Measurements from ENCODE around the gene B9D2. TPM values are rescaled to one million over a fixed set of nuclear protein-coding genes. Genes with fewer than 3 reads are reported as not detected.
"Not testable (repeated sequence)": the region's sequence is repeated elsewhere in the genome, so short reads cannot be mapped to it uniquely, and the experiment has no call there.

The B9D2 gene
- total RNA-seq, 2 donors from 2014 or later = 4.5 to 6.2 TPM

DNA sequence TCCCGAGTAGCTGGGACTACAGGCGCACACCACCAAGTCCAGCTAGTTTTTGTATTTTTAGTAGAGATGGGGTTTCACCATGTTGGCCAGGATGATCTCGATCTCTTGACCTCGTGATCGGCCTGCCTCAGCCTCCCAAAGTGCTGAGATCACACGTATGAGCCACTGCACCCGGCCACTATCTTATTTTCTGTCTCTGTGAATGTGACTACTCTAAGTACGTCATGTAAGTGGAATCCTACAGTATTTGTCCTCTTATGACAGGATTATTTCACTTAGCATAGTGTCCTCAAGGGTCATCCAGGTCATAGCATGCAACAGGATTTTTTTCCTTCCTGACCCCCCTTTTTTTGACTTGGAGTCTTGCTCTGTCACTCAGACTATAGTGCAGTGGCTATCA, 7.6 kb upstream of the B9D2 start:
- H3K4me3 Mint-ChIP-seq = no peak overlapping the region
- H3K27me3 Mint-ChIP-seq (ENCODE audit: insufficient read depth) = no peaks in the 10 kb centered on the region
- H3K4me1 Mint-ChIP-seq = peaks cover 4% of the 10 kb centered on the region
- H3K36me3 ChIP-seq (ENCODE audit: control insufficient read depth, insufficient read depth, low read length) = no peaks in the 10 kb centered on the region
- H3K27me3 ChIP-seq (ENCODE audit: control insufficient read depth, insufficient read depth, low read length, poor library complexity, severe bottlenecking) = no peaks in the 10 kb centered on the region
- H3K27ac ChIP-seq (ENCODE audit: low read depth, low read length) = no peak overlapping the region
- no peak overlapping the region for H3K27ac Mint-ChIP-seq
- no peaks in the 10 kb centered on the region for H3K9me3 ChIP-seq (ENCODE audit: control insufficient read depth, low read length)
- peaks cover 12% of the 10 kb centered on the region for H3K36me3 Mint-ChIP-seq (ENCODE audit: low read depth)
- TF ChIP-seq, protein P1, sequence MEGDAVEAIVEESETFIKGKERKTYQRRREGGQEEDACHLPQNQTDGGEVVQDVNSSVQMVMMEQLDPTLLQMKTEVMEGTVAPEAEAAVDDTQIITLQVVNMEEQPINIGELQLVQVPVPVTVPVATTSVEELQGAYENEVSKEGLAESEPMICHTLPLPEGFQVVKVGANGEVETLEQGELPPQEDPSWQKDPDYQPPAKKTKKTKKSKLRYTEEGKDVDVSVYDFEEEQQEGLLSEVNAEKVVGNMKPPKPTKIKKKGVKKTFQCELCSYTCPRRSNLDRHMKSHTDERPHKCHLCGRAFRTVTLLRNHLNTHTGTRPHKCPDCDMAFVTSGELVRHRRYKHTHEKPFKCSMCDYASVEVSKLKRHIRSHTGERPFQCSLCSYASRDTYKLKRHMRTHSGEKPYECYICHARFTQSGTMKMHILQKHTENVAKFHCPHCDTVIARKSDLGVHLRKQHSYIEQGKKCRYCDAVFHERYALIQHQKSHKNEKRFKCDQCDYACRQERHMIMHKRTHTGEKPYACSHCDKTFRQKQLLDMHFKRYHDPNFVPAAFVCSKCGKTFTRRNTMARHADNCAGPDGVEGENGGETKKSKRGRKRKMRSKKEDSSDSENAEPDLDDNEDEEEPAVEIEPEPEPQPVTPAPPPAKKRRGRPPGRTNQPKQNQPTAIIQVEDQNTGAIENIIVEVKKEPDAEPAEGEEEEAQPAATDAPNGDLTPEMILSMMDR (conservative IDR thresholded peaks at IDR 0.05) = no peak
- H3K9me3 Mint-ChIP-seq = no peaks in the 10 kb centered on the region
- no peaks in the 10 kb centered on the region for H3K4me1 ChIP-seq (ENCODE audit: control insufficient read depth, insufficient read depth, low read length)
- no peak overlapping the region for H3K4me3 ChIP-seq (ENCODE audit: low read length)
- 91 to 98% methylated on average over 6 to 8 of the region's 8 CpGs for WGBS, 2 experiments (ENCODE audit: insufficient coverage in 1 of 2, insufficient read length in 1 of 2)
- H3K9ac ChIP-seq (ENCODE audit: extremely low read depth, low read length, poor library complexity, severe bottlenecking) = no peak overlapping the region
- no peak for DNase-seq

DNA sequence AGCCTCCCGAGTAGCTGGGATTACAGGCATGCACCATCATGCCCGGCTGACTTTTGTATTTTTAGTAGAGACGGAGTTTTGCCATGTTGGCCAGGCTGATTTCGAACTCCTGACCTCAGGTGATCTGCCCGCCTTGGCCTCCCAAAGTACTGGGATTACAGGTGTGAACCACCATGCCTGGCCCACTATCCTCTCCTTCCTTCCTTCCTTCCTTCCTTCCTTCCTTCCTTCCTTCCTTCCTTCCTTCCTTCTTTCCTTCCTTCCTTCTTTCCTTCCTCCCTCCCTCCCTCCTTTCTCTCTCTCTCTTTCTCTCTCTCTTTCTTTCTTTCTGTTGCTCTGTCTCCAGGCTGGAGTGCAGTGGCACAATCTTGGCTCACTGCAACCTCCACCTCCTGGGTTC, 7.2 kb upstream of the B9D2 start:
- H3K4me1 ChIP-seq (ENCODE audit: control insufficient read depth, insufficient read depth, low read length); H3K9me3 Mint-ChIP-seq; H3K27ac ChIP-seq (ENCODE audit: low read depth, low read length); H3K27me3 ChIP-seq (ENCODE audit: control insufficient read depth, insufficient read depth, low read length, poor library complexity, severe bottlenecking); H3K4me1 Mint-ChIP-seq; H3K27ac Mint-ChIP-seq; H3K4me3 Mint-ChIP-seq; H3K27me3 Mint-ChIP-seq (ENCODE audit: insufficient read depth); H3K36me3 ChIP-seq (ENCODE audit: control insufficient read depth, insufficient read depth, low read length); H3K9ac ChIP-seq (ENCODE audit: extremely low read depth, low read length, poor library complexity, severe bottlenecking); H3K4me3 ChIP-seq (ENCODE audit: low read length); H3K9me3 ChIP-seq (ENCODE audit: control insufficient read depth, low read length); DNase-seq: not testable (repeated sequence)
- peaks cover 14% of the 10 kb centered on the region for H3K36me3 Mint-ChIP-seq (ENCODE audit: low read depth)
- 97 to 100% methylated on average over 4 to 5 of the region's 5 CpGs for WGBS, 2 experiments (ENCODE audit: insufficient coverage in 1 of 2, insufficient read length in 1 of 2)

DNA sequence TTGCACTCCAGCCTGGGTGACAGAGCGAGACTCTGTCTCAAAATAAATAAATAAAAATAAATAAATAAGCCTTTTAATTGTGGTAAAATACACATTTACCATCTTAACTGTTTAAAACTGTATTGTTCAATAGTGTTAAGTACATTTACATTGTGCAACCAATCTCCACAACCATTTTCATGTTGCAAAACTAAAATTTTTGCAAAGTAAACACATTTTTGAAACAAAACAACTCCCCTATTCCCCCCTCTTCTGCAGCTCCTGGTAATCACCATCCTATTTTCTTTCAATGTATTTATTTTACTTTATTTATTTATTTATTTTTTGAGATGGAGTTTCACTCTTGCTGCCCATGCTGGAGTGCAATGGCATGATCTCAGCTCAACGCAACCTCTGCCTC, 5.8 kb upstream of the B9D2 start:
- Mint-ChIP-seq H3K36me3 (ENCODE audit: low read depth) (peaks cover 15% of the 10 kb centered on the region), H3K4me3 (no peak overlapping the region), H3K9me3 (no peaks in the 10 kb centered on the region), H3K27ac (no peak overlapping the region), H3K4me1 (no peaks in the 10 kb centered on the region), H3K27me3 (ENCODE audit: insufficient read depth) (no peaks in the 10 kb centered on the region)
- Histone ChIP-seq H3K27me3 (ENCODE audit: control insufficient read depth, insufficient read depth, low read length, poor library complexity, severe bottlenecking) (no peaks in the 10 kb centered on the region), H3K27ac (ENCODE audit: low read depth, low read length) (no peak overlapping the region), H3K4me1 (ENCODE audit: control insufficient read depth, insufficient read depth, low read length) (no peaks in the 10 kb centered on the region), H3K4me3 (ENCODE audit: low read length) (no peak overlapping the region), H3K36me3 (ENCODE audit: control insufficient read depth, insufficient read depth, low read length) (no peaks in the 10 kb centered on the region), H3K9me3 (ENCODE audit: control insufficient read depth, low read length) (no peaks in the 10 kb centered on the region), H3K9ac (ENCODE audit: extremely low read depth, low read length, poor library complexity, severe bottlenecking) (no peak overlapping the region)
- TF ChIP-seq, protein P1 (conservative IDR thresholded peaks at IDR 0.05) = no peak
- 91 to 100% methylated on average over 1 to 2 of the region's 2 CpGs for WGBS, 2 experiments (ENCODE audit: insufficient coverage in 1 of 2, insufficient read length in 1 of 2)
- DNase-seq = no peak

DNA sequence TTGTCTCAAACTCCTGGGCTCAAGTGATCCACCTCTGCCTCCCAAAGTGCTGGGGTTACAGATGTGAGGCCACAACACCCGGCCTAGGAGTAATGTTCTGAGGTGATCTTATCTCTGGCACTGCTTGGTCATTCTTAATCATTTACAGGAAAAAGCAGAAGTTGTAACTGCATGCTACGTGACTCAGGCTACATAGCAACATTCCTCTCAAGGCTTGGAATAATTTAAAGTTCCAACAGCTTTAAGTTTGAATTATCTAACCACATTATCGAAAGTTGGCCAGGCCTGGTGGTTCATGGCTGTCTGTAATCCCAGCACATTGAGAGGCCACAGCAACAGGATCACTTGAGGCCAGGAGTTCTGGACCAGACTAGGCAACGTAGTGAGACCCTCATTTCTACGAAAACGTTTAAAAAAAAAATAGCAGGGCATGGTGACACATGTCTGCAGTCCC, 3.9 kb upstream of the B9D2 start:
- Mint-ChIP-seq H3K4me1 (no peaks in the 10 kb centered on the region), H3K27me3 (ENCODE audit: insufficient read depth) (no peaks in the 10 kb centered on the region), H3K4me3 (no peak overlapping the region), H3K27ac (no peak overlapping the region), H3K36me3 (ENCODE audit: low read depth) (peaks cover 14% of the 10 kb centered on the region), H3K9me3 (no peaks in the 10 kb centered on the region)
- TF ChIP-seq, protein P1 (conservative IDR thresholded peaks at IDR 0.05) = no peak
- no peaks in the 10 kb centered on the region for H3K27me3 ChIP-seq (ENCODE audit: control insufficient read depth, insufficient read depth, low read length, poor library complexity, severe bottlenecking)
- H3K9me3 ChIP-seq (ENCODE audit: control insufficient read depth, low read length) = no peaks in the 10 kb centered on the region
- DNase-seq = no peak
- H3K27ac ChIP-seq (ENCODE audit: low read depth, low read length) = no peak overlapping the region
- no peak overlapping the region for H3K9ac ChIP-seq (ENCODE audit: extremely low read depth, low read length, poor library complexity, severe bottlenecking)
- no peaks in the 10 kb centered on the region for H3K36me3 ChIP-seq (ENCODE audit: control insufficient read depth, insufficient read depth, low read length)
- 88 to 91% methylated on average over 5 to 6 of the region's 6 CpGs for WGBS, 2 experiments (ENCODE audit: insufficient coverage in 1 of 2, insufficient read length in 1 of 2)
- no peak overlapping the region for H3K4me3 ChIP-seq (ENCODE audit: low read length)
- H3K4me1 ChIP-seq (ENCODE audit: control insufficient read depth, insufficient read depth, low read length) = no peaks in the 10 kb centered on the region
